ENCODE measurements around the gene PDAP1.
"Not testable (repeated sequence)": the region's sequence is repeated elsewhere in the genome, so short reads cannot be mapped to it uniquely, and the experiment has no call there.

PDAP1 gene

GRCh38 chr7:99396418-99397296 lies 11.7 kb downstream of the PDAP1 start:
- DNase-seq (ENCODE audit: low read depth, low spot score): no peak

- DNase-seq (ENCODE audit: low read depth, low spot score): no peak
Observed at GRCh38 chr7:99395616-99396327, 12.6 kb downstream of the PDAP1 start.

- no peak for DNase-seq (ENCODE audit: low read depth, low spot score)
Observed at GRCh38 chr7:99394188-99394502, 14.3 kb downstream of the PDAP1 start.

- DNase-seq (ENCODE audit: low read depth, low spot score): no peak
Observed at GRCh38 chr7:99393355-99394187, 14.8 kb downstream of the PDAP1 start.

GRCh38 chr7:99392659-99393354 lies 15.6 kb downstream of the PDAP1 start:
- DNase-seq (ENCODE audit: low read depth, low spot score): peak; percentile 68

- no peak for DNase-seq (ENCODE audit: low read depth, low spot score)
Observed at GRCh38 chr7:99392046-99392445, 16.4 kb downstream of the PDAP1 start.

GRCh38 chr7:99390941-99391602 lies 17.3 kb downstream of the PDAP1 start:
- DNase-seq (ENCODE audit: low read depth, low spot score): no peak

- no peak for DNase-seq (ENCODE audit: low read depth, low spot score)
Observed at GRCh38 chr7:99389772-99390171, 18.6 kb downstream of the PDAP1 start.

GRCh38 chr7:99387912-99388311 lies 20.5 kb downstream of the PDAP1 start:
- no peak for DNase-seq (ENCODE audit: low read depth, low spot score)

- DNase-seq (ENCODE audit: low read depth, low spot score): not testable (repeated sequence)
Observed at GRCh38 chr7:99387239-99387635, 21.2 kb downstream of the PDAP1 start.

GRCh38 chr7:99386584-99387238 lies 21.7 kb downstream of the PDAP1 start:
- DNase-seq (ENCODE audit: low read depth, low spot score): no peak

GRCh38 chr7:99385564-99385963 lies 22.8 kb downstream of the PDAP1 start:
- no peak for DNase-seq (ENCODE audit: low read depth, low spot score)

GRCh38 chr7:99384523-99384922 lies 23.9 kb downstream of the PDAP1 start:
- no peak for DNase-seq (ENCODE audit: low read depth, low spot score)

GRCh38 chr7:99383791-99384370 lies 24.5 kb downstream of the PDAP1 start:
- no peak for DNase-seq (ENCODE audit: low read depth, low spot score)

- DNase-seq (ENCODE audit: low read depth, low spot score): no peak
Observed at GRCh38 chr7:99383203-99383602, 25.2 kb downstream of the PDAP1 start.

- no peak for DNase-seq (ENCODE audit: low read depth, low spot score)
Observed at GRCh38 chr7:99381664-99382075, 26.7 kb downstream of the PDAP1 start.

GRCh38 chr7:99380823-99381663 lies 27.4 kb downstream of the PDAP1 start:
- no peak for DNase-seq (ENCODE audit: low read depth, low spot score)

- no peak for DNase-seq (ENCODE audit: low read depth, low spot score)
Observed at GRCh38 chr7:99380032-99380822, 28.2 kb downstream of the PDAP1 start.
